ENCODE measurements around the gene DVL2. TPM values are rescaled to one million over a fixed set of nuclear protein-coding genes. Genes with fewer than 3 reads are reported as not detected.
A peak's percentile ranks its signal among the peaks of the same experiment; 100 is the strongest.

Gene DVL2
- total and polyA plus RNA-seq, 2 of the 13 experiments (the other 11 are each of a cell fraction or from before 2014, with no cell fraction given), result 5.7 to 38.2 TPM

DNA sequence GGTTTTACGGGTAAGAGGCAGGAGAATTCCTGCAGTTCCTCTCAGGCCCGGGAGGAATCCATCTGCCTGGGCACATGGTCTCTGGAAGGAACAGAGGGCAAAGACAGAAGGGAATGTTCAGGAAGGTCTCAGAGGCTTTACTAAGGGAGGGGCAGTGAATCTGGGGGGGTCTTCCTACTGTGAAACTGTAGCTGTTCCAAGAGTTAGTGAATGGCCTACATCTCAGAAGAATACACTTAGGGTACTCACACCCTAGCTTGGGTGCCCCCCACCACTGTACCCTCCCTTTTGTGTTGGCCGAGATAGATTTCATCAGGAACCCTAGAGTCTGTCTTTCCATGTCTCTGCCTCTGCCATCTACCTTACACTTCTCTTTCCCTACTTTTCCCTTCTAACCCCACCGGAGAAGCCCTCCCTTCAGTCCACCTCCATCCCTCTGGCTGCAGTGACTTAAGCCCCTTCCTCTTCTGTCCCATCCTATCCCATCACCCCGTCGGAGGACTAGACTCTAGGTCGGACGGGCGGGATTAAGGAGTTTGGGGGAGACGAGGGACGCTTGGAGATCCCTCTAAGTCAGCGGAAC, 15.0 kb downstream of the DVL2 start (continued):
- TF ChIP-seq HNF1B (CRISPR knock-in tag; IDR thresholded peaks at IDR 0.05) (0 out of 2 replicates have a peak, but pooled peaks have one; percentile 15), MEF2D (CRISPR knock-in tag; IDR thresholded peaks at IDR 0.05) (peak; percentile 77; the same call in 1 of the 2 replicates), ZNF446 (CRISPR knock-in tag; IDR thresholded peaks at IDR 0.05) (0 out of 2 replicates have a peak, but pooled peaks have one; percentile 2), ZBTB43 (CRISPR knock-in tag; conservative IDR thresholded peaks at IDR 0.05) (peak; percentile 57), ZNF484 (CRISPR knock-in tag; IDR thresholded peaks at IDR 0.05; ENCODE audit: borderline replicate concordance, low read depth) (no peak), ZNF646 (CRISPR knock-in tag; IDR thresholded peaks at IDR 0.05) (no peak), ZNF441 (CRISPR knock-in tag; IDR thresholded peaks at IDR 0.05; ENCODE audit: borderline replicate concordance) (0 out of 2 replicates have a peak, but pooled peaks have one; percentile 10), ZNF142 (CRISPR knock-in tag; IDR thresholded peaks at IDR 0.05) (peak; percentile 15; the same call in 1 of the 2 replicates), FOSL2 (CRISPR knock-in tag; IDR thresholded peaks at IDR 0.05) (no peak), KLF12 (CRISPR knock-in tag; IDR thresholded peaks at IDR 0.05; ENCODE audit: borderline replicate concordance) (0 out of 2 replicates have a peak, but pooled peaks have one; percentile 39)
- TF ChIP-seq, protein P1, sequence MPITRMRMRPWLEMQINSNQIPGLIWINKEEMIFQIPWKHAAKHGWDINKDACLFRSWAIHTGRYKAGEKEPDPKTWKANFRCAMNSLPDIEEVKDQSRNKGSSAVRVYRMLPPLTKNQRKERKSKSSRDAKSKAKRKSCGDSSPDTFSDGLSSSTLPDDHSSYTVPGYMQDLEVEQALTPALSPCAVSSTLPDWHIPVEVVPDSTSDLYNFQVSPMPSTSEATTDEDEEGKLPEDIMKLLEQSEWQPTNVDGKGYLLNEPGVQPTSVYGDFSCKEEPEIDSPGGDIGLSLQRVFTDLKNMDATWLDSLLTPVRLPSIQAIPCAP (CRISPR knock-in tag; IDR thresholded peaks at IDR 0.05; ENCODE audit: low read depth), result no peak

Data from HepG2 (cell line).